PFSK-1 (cell line): ENCODE data around the gene WFIKKN1.

Experiments
- FOXP2 ChIP-seq: optimal IDR thresholded peaks from 2 replicates; pipeline ENCODE3; 2011; ENCODE audit warnings: borderline replicate concordance, control low read depth, inconsistent platforms; ENCODE audit not compliant: insufficient read depth; ENCODE audit errors: extremely low read length, extremely low read depth
- POLR2AphosphoS5 ChIP-seq: IDR thresholded peaks from 2 replicates; pipeline ENCODE4 v1.6.1; 2012; ENCODE audit warnings: low read depth, mild to moderate bottlenecking, control low read depth, low read length, moderate library complexity
- SIN3A ChIP-seq: IDR thresholded peaks from 2 replicates; pipeline ENCODE4 v1.6.1; 2012; ENCODE audit warnings: mild to moderate bottlenecking, low read length, moderate library complexity, borderline replicate concordance; ENCODE audit not compliant: insufficient read depth
- TAF1 ChIP-seq: IDR thresholded peaks from 2 replicates; pipeline ENCODE4 v1.6.1; 2012; ENCODE audit warnings: low read length, control low read depth, borderline replicate concordance; ENCODE audit not compliant: insufficient read depth
- TF ChIP-seq, protein P1 (sequence below), 2 experiments: IDR thresholded peaks; 2 replicates each; pipeline versions ENCODE4 v1.6.1 to v1.8.0; 2011 to 2012; ENCODE audit warnings: low read depth in 2 of 2, low read length in 2 of 2, control low read depth in 1 of 2, inconsistent platforms in 1 of 2, mild to moderate bottlenecking in 1 of 2, moderate library complexity in 1 of 2; ENCODE audit not compliant: insufficient read depth in 1 of 2

Gene WFIKKN1

DNA sequence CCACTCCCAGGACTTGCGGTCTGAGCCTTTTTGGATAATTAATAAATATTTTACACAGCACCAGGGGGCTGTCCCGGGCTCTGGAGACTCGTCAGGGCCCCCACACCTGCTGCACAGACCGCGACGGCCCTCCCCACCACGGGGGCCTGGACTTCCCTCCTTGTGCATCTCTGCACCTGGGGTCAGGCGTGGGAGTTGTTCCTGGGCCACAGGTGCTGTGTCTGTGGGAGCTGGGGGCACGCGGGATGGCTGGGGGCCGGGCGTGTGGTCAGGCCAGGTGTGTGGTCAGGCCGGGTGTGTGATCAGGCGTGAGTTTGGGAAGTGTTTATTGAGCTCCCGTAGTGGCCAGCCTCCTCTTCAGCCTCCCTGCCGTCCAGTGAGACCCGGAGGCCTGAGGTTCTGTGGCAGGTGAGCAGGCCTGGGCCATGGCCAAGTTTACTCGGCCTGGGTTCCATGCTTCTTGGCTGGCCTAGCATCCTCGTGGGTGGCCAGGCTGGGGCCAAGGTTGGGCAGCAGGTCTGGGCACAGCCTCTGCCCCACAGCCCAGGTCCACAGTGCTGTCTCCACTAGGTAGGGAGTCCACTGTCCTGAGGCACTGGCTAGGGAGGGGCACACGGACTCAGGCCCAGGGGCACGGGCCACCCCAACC, 47.5 kb downstream of the WFIKKN1 start:
- TF ChIP-seq SIN3A (no peak), FOXP2 (no peak), POLR2AphosphoS5 (no peak), TAF1 (no peak)
- TF ChIP-seq, protein P1, sequence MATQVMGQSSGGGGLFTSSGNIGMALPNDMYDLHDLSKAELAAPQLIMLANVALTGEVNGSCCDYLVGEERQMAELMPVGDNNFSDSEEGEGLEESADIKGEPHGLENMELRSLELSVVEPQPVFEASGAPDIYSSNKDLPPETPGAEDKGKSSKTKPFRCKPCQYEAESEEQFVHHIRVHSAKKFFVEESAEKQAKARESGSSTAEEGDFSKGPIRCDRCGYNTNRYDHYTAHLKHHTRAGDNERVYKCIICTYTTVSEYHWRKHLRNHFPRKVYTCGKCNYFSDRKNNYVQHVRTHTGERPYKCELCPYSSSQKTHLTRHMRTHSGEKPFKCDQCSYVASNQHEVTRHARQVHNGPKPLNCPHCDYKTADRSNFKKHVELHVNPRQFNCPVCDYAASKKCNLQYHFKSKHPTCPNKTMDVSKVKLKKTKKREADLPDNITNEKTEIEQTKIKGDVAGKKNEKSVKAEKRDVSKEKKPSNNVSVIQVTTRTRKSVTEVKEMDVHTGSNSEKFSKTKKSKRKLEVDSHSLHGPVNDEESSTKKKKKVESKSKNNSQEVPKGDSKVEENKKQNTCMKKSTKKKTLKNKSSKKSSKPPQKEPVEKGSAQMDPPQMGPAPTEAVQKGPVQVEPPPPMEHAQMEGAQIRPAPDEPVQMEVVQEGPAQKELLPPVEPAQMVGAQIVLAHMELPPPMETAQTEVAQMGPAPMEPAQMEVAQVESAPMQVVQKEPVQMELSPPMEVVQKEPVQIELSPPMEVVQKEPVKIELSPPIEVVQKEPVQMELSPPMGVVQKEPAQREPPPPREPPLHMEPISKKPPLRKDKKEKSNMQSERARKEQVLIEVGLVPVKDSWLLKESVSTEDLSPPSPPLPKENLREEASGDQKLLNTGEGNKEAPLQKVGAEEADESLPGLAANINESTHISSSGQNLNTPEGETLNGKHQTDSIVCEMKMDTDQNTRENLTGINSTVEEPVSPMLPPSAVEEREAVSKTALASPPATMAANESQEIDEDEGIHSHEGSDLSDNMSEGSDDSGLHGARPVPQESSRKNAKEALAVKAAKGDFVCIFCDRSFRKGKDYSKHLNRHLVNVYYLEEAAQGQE (IDR thresholded peaks at IDR 0.05; ENCODE audit: insufficient read depth in 1 of 2, low read depth in 2 of 2, low read length in 2 of 2), result no peak

DNA sequence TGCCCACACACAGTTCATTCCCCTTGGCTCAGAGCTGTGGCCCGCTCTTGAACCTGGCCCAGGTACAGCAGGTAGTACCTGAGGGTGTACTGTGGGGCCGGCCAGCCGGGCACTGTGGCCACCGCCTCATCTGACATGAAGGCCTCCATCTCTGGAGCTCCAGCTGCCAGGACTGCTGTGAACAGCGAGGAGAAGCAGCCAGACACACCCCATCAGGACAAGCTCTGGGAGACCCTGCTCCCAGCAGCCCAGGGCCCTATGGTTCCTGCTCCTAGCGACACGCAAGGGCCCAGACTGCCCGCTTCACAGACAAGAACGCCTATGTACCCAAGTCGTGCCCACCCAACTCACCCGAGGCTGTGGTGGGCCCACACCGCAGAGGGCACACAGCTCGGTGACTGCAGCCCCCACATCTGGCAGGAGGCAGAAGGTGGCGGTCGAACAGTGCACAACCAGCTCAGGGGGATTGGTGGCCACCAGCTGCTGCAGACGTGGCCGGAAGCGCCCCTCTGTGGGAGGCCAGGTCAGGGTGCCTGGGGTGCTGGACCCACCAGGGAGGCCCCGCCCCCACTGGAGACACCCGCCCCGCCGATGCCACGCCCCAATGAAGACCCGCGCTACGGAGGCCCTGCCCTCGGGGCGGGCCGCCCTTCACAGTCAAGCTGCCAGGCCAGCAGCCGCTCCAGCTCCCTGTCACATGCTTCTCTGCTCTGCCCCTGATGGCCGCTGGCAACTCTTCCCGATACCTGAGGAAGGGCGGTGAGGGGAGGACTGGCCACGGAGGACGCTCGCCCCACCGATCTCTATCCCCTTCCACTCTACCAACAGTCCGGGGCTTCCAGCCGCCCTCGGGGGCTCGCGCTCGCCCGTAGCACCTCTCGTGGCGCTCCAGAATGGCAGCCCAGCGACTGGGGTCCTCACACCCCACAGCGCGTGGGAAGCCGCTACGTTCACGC, 48.4 kb downstream of the WFIKKN1 start:
- TF ChIP-seq TAF1, result no peak

DNA sequence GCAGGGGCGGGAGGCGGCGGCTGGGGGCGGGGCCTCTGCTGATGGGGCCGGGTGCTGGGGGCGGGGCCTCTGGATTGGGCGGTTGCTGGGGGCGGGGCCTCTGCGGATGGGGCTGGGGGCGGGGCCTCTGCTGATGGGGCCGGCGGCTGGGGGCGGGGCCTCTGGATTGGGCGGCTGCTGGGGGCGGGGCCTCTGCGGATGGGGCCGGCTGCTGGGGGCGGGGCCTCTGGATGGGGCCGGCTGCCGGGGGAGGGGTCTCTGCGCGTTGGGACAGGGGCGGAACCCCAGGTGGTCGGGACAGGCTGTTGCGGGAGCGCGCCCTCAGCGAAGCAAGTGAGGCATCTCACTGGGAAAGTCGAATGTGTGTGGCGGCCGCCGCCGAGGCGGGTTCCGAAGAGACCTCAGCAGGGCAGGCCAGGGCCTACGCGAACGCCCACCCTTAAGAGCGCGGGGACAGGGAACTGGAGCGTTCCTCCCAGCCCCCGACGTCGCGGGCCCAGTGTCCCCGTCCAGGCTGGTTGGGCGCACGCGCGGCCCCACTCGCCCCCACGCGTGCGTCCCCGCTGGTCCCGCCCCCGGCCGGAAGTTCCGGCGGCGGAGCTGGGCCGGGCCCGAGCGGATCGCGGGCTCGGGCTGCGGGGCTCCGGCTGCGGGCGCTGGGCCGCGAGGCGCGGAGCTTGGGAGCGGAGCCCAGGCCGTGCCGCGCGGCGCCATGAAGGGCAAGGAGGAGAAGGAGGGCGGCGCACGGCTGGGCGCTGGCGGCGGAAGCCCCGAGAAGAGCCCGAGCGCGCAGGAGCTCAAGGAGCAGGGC, 49.2 kb downstream of the WFIKKN1 start, which contains the start of gene STUB1:
Gene STUB1 (plus strand): TSS at position 597 of the 811 bp plus-strand sequence. CDS start 116 bp downstream, at position 713.
- TF ChIP-seq TAF1 (no peak), SIN3A (no peak), POLR2AphosphoS5 (no peak), FOXP2 (no peak)
- TF ChIP-seq, protein P1 (IDR thresholded peaks at IDR 0.05; ENCODE audit: insufficient read depth in 1 of 2, low read depth in 2 of 2, low read length in 2 of 2), result no peak

DNA sequence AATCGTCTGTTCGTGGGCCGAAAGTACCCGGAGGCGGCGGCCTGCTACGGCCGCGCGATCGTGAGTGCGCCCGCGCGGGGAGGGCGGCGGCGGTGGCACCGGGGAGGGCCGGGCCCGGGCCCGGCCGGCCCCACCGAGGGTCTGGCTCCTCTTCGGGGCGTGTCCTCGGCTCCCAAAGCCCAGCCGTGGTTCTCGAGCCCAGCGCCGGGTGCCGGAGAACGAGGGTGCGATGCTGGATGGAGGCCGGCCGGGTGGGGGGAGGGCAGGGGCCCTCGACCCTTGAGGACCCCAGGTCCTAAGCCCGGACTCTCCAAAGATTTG, 49.8 kb downstream of the WFIKKN1 start:
- TF ChIP-seq SIN3A, result no peak; the same call in 1 of the 2 replicates
- TF ChIP-seq POLR2AphosphoS5, result no peak
- TF ChIP-seq, protein P1 (IDR thresholded peaks at IDR 0.05; ENCODE audit: insufficient read depth in 1 of 2, low read depth in 2 of 2, low read length in 2 of 2), result no peak
- TF ChIP-seq TAF1, result no peak
- TF ChIP-seq FOXP2, result no peak

DNA sequence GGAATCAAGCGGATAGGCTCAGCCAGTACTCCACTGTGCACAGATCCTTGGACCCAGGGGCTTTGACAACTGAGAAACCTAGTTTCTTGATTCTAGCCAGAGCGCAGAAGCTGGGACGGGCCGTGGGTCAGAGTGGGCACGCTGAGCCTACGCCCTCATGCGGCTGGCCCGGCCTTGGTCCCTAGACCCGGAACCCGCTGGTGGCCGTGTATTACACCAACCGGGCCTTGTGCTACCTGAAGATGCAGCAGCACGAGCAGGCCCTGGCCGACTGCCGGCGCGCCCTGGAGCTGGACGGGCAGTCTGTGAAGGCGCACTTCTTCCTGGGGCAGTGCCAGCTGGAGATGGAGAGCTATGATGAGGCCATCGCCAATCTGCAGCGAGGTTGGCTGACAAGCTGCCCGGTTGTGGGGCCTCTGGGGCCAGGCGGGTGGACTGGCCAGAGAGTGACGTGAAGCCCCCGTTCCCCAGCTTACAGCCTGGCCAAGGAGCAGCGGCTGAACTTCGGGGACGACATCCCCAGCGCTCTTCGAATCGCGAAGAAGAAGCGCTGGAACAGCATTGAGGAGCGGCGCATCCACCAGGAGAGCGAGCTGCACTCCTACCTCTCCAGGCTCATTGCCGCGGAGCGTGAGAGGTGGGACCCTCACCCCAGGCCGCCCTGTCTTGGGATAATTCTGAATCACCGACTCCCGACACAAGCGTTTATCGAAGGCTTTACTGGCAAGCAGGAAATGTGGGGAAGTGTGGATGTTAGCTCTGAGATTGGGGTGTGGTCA, 50.4 kb downstream of the WFIKKN1 start:
- TF ChIP-seq TAF1 (no peak), SIN3A (0 out of 2 replicates have a peak, but pooled peaks have one; percentile 24)
